GM18861 (cell line): ENCODE data around the gene TMEM33.
A peak's percentile ranks its signal among the peaks of the same experiment; 100 is the strongest.
"Not testable (repeated sequence)": the region's sequence is repeated elsewhere in the genome, so short reads cannot be mapped to it uniquely, and the experiment has no call there.

Experiments
- ATAC-seq: cut with Tn5 transposase; IDR thresholded peaks from one replicate; pipeline ENCODE4 v1.9.1; 2021; ENCODE audit not compliant: unreplicated experiment

TMEM33 gene, protein sequence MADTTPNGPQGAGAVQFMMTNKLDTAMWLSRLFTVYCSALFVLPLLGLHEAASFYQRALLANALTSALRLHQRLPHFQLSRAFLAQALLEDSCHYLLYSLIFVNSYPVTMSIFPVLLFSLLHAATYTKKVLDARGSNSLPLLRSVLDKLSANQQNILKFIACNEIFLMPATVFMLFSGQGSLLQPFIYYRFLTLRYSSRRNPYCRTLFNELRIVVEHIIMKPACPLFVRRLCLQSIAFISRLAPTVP

DNA sequence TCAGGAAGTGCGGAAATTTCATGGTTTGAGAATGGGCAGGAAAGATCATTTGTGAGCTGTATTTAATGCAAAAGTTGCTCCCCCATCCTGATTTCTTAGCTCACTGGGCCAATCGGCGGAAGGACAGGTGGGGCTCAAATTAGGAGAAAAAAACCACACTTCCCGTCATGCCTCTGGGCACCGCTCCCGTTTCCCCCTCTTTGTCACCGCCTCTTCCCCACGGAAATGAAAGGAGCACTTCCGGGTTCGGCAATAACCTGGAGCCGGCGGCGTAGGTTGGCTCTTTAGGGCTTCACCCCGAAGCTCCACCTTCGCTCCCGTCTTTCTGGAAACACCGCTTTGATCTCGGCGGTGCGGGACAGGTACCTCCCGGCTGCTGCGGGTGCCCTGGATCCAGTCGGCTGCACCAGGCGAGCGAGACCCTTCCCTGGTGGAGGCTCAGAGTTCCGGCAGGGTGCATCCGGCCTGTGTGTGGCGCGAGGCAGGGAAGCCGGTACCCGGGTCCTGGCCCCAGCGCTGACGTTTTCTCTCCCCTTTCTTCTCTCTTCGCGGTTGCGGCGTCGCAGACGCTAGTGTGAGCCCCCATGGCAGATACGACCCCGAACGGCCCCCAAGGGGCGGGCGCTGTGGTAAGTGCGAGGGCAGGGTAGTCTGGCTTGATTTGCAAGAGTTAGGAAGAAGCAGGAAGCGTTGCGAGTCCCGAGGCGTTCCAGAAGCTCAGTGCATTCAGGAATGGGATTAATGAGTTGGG is at the start of gene TMEM33:
TMEM33 (plus strand) TSS at position 529 of the 751 bp plus-strand sequence; CDS start at position 585, 56 bp downstream.
- peak; percentile 75 for ATAC-seq

DNA sequence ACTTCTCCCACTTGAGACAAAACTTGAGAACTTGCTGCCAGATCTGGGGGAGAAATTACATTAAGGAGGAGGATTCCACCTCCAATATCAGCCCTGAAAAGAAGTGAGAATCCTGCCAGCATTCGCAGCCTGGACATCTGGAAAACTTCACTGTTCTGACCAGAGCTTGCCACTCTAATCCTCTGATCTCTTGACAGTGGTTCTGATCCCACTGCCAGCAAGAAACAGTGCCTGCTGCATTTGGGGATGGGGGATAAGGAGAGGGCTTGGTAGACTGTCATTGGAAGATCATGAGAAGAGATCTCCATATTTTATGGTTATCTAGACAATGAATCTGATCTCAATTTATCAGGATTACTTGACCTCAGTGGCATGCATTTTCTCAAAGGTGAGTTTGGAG is 49.8 kb upstream of the TMEM33 start:
- ATAC-seq, result no peak

DNA sequence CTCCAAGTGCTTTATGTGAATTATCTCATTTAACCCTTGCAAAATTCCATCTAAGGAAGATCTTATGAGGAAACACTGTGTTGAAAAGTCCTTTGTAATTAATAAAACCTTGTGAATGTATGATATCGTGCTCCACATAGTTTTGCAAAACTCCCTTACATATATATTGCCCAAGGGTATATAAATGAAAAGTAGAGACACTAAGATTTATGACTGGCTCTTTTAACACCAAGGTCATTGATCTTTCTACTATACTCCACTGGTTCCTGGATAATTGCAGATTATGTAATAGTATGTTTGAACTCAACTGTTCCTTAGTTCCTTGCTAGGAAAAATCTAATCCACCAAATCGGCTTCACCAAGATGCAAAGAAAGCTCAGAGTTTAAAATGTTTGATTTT is 48.0 kb upstream of the TMEM33 start:
- no peak for ATAC-seq

GRCh38 chr4:41887821-41888686 is 47.2 kb upstream of the TMEM33 start:
- no peak for ATAC-seq

DNA sequence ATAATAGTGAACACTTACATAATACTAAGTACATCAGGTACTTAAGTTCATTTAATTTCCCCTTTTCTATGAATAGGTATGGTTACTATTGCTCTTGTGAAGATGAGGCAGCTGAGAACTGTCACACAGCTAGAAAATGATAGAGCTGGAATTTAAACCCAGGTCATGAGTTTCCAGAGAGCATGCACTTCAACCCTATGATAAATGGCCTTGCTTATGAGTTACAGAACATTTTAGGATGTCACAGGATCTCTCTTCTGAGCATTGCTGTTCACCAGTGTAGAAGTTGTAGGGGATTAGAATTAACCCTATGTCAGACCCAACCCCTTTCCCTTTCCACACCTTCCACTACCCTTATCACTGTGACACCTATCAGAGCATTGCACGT is 46.5 kb upstream of the TMEM33 start:
- no peak for ATAC-seq

- ATAC-seq, result no peak
These were observed 45.9 kb upstream of the TMEM33 start for GRCh38 chr4:41889317-41889716.

DNA sequence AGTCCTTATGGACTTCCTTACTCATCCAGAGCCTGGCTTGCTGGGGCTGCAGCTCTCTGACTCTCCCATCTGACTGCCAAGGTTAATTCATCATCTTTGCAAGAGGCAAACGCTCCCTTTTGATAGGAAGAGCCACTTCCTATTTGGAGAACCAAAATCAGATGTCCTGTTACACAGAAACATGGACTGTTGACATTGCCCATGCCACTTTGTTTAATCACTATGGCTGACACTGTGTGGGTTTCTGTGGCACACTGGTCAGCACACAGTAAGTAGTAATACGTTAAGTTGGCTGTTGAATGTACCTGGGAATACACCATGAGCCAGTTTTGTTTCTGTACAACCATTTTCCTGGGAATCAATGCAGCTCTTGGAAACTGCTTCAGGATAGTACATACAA is 45.1 kb upstream of the TMEM33 start:
- no peak for ATAC-seq

DNA sequence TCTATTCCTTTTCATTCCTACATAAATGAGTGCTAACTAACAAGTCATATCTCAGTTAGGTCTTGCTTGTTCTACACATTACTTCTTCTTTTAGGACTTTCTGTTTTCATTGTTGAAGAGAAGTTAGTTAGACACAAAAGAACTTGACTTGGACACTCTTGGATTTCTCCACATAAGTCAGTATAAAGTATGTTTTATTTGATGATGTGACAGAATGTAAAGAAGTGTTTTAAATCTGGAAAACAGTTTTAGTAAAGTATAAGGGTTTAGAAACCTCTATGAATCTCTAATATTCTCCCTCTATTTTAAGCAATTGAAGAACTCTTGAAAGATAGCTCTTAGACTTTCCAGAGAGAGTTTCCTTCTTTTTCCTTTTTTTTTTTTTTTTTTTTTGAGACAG is 38.6 kb upstream of the TMEM33 start:
- ATAC-seq, result no peak

DNA sequence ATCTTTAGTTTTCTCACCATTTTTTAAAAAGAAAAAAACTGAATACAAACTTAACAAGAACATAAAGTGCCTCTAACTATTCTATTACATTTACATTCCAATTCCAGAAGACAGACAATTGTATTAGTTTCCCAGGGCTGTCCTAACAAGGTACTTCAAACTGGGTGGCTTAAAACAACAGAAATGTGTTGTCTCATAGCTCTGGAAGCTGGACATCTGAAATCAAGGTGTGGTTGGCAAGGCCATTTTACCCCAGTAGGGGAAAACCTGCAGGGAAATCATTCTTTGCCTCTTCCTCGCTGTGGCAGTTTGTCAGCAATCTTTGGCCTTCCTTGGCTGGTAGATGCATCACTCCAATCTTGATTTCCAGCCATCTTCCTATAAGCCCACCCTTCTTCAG is 37.5 kb upstream of the TMEM33 start:
- ATAC-seq, result no peak

GRCh38 chr4:41909136-41909535 is 26.1 kb upstream of the TMEM33 start:
- not testable (repeated sequence) for ATAC-seq

GRCh38 chr4:41912546-41912945 is 22.7 kb upstream of the TMEM33 start:
- ATAC-seq, result no peak

GRCh38 chr4:41913509-41913908 is 21.7 kb upstream of the TMEM33 start:
- ATAC-seq, result no peak

- no peak for ATAC-seq
These were observed 17.0 kb upstream of the TMEM33 start for GRCh38 chr4:41918278-41918677.

GRCh38 chr4:41920416-41920815 is 14.8 kb upstream of the TMEM33 start:
- not testable (repeated sequence) for ATAC-seq

DNA sequence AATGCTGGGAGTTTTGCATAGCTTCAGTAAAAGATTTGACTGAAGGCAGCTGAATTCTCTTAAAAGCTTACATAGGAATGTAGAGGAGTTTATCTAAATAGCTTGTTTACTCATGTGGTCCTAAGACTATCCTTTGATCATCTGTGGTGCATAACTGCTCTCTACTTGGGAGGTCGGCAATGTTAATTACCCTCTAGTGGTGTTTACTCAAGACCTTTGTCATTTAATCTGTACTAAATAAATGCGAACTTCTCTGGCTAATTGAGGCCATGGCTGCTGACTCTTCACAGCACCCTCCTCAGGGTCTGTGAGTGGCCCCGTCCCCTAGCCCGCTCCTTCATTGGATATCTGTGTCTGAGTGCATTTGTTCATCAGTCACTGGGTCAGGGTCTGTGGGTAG is 13.8 kb upstream of the TMEM33 start:
- no peak for ATAC-seq

GRCh38 chr4:41927796-41928499 is 7.3 kb upstream of the TMEM33 start:
- ATAC-seq, result no peak

DNA sequence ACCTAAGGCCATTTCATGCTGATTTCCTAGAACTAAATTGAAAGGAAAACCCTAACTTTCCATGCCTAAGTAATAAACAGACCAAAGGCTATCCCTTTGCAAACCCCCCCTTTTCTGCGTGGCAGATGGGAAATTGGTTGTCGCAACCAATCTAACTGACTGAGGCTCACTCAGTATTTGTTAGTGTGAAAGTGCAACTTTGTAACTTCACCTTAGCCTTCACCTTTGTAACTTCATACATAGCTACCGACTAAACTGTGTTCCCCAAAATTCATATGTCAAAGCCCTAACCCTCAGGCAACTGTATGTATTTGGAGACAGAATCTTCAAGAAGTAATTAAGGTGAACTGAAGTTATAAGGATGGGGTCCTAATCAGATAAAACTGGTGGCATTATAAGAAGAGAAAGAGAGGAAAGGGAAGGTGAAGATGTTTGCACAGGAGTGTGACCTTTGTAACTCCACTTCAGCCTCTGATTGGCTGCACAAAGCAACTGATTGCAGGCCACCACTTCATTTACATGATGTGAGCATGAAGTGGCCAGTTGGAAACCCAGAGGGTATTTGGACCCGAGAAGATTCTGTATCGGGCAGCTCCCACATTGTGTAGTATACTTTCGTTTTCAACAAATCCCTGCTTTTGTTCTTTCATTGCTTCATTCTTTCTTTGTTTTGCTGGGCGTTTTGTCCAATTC is 4.9 kb upstream of the TMEM33 start:
- no peak for ATAC-seq

GRCh38 chr4:41932988-41933387 is 2.2 kb upstream of the TMEM33 start:
- no peak for ATAC-seq

DNA sequence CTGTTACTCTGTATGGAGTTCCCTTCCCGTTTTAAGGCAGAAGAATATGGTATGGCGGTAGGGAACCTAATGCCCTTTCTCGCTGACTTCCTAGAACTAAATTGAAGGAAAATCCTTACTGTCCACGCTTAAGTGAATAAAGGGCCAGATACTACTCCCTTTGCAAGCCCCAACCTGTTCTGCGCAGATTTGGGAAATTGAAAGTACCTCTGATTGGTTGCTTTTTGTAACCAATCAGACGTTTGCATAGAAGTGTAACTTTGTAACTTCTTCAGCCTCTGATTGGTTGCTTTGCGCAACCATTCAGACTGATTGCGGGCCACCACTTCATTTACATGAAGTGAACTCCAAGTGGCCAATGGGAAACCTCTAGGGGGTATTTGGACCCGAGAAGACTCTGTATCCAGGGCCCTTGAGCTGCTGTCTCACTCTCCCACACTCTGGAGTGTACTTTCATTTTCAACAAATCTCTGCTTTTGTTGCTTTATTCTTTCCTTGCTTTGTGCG is 1.2 kb upstream of the TMEM33 start:
- no peak for ATAC-seq

DNA sequence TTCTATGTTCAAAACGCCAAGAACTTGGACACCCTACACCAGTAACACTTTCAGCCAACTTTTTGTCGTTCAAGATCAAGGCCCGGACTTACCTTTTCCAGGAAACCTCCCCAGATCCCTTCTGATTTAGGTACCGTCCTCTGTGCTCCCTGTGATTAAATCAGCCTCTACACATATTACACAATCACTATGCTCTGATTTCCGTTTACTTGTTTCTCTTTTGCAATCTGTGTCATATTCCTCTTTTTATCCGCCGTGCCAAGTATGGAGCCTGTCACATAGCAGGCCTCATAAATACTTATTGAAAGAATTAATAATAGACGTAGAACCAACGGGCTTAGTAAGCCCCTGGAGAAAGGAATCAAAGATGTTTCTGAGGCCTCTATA is 722 bp upstream of the TMEM33 start:
- ATAC-seq, result no peak
